ENCODE measurements around the gene CIAO2A. TPM values are rescaled to one million over a fixed set of nuclear protein-coding genes. Genes with fewer than 3 reads are reported as not detected.

CIAO2A gene
- total RNA-seq, 1 experiment from 2014 or later: 170 TPM

DNA sequence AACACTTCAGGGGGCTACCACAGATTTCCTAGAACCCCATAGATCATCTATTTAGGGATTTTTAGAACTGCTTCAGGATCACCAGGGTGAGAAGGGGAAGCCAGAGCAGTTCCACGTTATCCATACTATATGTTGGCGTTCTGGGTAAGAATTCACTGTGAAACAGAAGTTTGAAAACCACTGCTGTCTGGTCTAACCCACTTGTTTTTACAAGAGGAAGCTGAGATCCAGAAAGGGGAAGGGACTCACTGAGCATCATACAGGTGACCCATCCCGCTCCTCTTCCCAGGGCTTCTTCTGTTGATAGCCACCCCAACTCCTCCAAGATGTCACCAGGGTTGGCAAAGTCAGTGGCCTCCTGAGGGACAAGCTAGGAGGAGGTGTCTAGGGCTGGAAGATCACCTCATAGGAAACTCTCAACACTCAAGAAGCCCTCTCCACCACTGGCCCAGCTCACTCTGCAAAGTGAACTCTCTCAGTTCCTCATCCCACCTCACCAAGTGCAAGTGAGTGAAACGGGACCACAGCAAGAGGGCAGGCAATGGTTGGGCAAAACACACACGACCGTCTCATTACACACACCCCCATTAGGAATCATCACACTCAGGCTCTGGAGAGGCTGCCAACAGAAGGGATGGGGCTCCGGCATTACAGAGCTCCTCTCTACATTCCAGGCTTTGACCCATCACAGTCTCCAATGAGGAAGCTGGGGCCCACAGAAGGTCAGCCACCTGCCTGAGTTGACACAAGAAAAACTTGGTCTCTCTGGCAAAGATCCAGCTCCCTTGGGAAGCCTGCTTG is 49.1 kb downstream of the CIAO2A start:
- no peak for DNase-seq (ENCODE audit: low read depth)

GRCh38 chr15:64038878-64039610 is 54.6 kb downstream of the CIAO2A start:
- DNase-seq (ENCODE audit: low read depth): no peak

DNA sequence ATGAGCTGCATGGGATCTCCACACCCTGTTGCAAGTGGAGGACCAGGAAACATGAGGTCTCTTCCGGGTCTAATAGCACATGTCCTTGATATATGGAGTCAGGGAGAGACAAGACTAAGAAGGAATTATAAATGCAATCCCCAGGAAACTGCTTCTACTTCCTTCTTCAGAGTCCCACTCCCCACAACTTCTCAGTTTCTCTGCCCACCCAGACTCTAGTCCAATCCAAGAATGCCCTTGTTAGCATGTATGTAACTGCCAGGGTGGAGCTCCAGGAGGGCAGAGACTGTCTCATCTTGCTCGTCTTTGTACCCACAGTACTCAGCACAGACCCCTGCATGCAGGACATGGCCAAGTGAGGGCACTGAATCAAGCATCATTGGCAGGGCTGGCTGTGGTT is 55.7 kb downstream of the CIAO2A start:
- no peak for DNase-seq (ENCODE audit: low read depth)

DNA sequence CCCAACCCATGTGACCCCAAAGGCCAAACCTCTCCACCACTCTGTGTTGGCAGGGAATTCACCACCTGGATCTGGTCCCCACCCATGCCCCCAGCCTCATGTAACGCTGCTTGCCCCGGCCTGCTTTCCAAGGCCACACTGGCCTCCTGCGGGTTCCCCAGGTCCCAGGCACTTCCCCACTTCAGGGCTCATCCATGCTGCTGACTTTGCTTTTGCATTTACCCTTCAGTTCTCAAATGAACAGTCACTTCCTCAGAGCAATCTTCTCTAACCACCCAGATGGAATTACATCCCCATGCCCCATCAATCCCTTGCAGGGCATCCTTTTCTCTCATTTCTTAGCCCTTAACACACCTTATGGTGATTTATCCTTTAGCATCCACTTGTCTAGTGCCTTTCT is 56.5 kb downstream of the CIAO2A start:
- no peak for DNase-seq (ENCODE audit: low read depth)

DNA sequence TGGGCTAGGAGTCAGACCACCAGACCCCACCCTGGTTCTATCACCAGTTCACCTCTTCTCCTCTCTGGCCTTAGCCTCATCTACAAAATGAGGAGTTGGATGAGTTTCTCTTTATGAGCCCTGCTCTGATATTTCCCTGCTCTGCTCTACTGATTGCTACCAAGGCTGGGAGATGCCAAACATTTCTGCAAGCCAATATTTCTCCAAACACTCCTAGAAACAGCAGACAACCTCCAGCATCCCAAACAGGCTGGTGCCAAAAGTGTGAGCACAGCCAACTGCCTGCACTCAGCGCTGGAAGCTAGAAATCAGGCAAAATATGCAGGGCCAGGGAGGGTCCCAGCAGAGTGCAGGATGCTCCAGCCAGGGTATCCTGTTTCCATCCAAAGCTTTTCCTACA is 58.1 kb downstream of the CIAO2A start:
- no peak for DNase-seq (ENCODE audit: low read depth)

DNA sequence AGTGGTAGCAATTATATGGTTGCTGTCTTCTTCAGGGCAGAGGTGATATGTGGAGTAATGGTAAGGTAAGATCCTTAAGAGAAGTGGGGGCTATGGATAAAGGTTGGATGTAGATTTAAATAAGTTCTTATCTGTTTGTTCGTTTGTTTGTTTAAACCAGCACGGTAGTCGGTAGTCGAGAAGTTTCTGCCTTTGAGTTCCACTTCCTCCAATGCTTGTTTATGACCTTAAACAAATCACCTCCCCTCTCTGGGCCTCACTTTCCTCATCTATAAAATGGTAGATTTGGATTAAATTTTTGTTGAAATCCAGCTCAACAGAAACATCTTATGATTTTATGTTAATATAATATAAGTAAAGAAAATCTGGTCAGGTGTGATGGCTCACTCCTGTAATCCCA is 59.1 kb downstream of the CIAO2A start:
- no peak for DNase-seq (ENCODE audit: low read depth)

- no peak for DNase-seq (ENCODE audit: low read depth)
Observed at GRCh38 chr15:64032329-64032728, 61.3 kb downstream of the CIAO2A start.

DNA sequence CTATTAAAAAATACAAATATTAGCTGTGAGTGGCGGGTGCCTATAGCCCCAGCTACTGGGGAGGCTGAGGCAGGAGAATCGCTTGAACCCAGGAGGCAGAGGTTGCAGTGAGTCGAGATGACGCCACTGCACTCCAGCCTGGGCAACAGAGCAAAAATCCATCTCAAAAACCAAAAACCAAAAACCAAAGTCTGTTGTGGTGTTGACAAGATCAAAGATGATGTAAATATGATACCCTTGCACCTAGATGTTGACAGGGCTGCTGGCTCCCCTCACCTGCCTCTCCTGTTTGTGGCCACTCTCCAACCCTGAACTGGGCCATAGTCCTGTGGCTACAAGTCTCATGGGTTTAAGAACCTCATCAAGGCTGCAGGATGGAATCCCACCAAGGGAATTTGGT is 63.5 kb downstream of the CIAO2A start:
- no peak for DNase-seq (ENCODE audit: low read depth)

DNA sequence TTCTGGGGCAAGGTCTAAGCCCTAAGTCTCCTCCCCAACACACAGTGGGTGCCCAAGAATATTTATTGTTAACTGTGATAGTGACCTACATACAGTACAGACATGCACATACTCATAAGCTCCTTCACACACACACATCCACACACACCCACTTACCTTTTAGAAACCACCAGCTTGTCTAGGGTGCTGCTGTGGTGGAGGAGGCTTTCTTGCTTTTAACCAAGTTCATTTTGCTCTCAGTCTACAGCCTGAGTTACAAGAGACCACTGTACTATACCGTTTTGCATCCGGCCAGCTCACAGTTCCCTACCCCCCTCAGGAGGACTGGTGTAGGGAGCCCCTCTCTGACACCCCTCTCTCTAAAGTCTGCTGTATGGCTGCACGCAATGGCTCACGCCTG is 64.0 kb downstream of the CIAO2A start:
- no peak for DNase-seq (ENCODE audit: low read depth)

GRCh38 chr15:64029110-64029509 is 64.5 kb downstream of the CIAO2A start:
- no peak for DNase-seq (ENCODE audit: low read depth)

DNA sequence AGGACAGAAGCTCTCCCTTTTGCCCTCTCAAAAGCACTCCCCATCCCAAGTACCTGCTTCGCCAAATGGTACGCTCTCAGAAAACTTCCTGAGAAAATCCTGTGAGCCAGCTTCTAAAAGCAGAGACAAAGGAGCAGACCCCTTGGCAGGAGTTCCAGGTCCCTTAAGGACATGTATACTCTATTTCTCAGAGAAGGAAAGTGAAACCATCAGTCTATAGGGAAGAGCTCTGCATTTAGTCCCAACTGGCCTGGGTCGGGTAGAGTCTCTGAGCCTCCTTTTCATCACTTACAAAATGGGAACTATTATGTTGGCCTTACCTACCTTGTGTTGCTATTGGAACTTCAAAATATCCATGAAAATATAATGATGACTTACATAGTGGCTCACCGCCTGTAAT is 67.0 kb downstream of the CIAO2A start:
- no peak for DNase-seq (ENCODE audit: low read depth)

- DNase-seq (ENCODE audit: low read depth): no peak
Observed at GRCh38 chr15:64024172-64025050, 69.2 kb downstream of the CIAO2A start.

DNA sequence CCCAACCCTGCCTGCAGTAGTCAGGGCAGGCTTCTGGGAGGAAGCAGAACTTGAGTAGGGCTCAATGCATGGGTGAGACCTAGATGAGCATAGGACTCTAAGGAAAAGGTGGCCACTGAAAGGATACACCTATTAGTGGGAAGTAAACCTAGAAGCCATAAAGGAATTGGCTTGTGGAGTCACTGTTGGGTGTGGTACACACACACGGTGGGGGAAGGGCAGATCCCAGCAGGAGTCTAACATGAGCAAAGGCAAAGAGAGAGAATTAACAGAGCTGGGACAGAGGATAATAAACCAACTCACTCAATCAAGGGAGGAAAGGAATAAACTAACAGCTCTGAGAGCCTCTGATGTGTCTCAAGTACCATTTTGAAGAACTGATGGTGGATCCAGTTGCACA is 70.4 kb downstream of the CIAO2A start:
- no peak for DNase-seq (ENCODE audit: low read depth)

DNA sequence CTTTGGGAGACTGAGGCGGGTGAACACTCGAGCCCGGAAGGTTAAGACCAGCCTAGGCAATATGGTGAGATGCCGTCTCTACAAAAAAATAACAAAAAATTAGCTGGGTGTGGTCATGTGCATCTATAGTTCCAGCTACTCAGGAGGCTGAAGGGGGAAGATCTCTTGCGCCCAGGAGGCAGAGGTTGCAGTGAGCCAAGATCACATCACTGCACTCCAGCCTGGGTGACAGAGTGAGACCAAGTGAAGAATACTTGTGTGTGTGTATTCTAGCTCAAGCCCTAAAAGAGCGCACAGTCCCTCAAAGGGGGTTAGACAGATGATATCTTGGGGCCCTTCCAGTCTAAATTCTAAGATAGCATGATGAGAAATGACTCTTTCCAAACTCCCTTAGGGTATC is 71.1 kb downstream of the CIAO2A start:
- DNase-seq (ENCODE audit: low read depth): no peak

Other genes with a start within 250 kb of the CIAO2A start
- gene DAPK2, start 47.4 kb downstream of the CIAO2A start, total RNA-seq (2014; rRNA removed; shearing (Covaris generic)): 1.5 and 1.9 TPM in 2 replicates
- gene SNX1, start 2.1 kb upstream of the CIAO2A start, total RNA-seq (2014; rRNA removed; shearing (Covaris generic)): 14.6 and 31.4 TPM in 2 replicates
- gene SNX22, start 57.9 kb upstream of the CIAO2A start, total RNA-seq (2014; rRNA removed; shearing (Covaris generic)): not detected in 2 replicates
- 323 and 334 TPM in 2 replicates for gene PPIB, start 69.2 kb upstream of the CIAO2A start, total RNA-seq (2014; rRNA removed; shearing (Covaris generic))